Stimulated activated CD4-positive, alpha-beta T cell treated with anti-CD3 and anti-CD28 coated beads, TNF-alpha, amount 100 ng/mL, for 48 hours (primary cell): ENCODE measurements around the gene RPLP2.

Source experiments
- DNase-seq, 3 donors: peaks; one replicate each; pipeline ENCODE4 v3.0.0-alpha.2; 2020; ENCODE audit warnings: low read depth in 3 of 3

Gene RPLP2

DNA sequence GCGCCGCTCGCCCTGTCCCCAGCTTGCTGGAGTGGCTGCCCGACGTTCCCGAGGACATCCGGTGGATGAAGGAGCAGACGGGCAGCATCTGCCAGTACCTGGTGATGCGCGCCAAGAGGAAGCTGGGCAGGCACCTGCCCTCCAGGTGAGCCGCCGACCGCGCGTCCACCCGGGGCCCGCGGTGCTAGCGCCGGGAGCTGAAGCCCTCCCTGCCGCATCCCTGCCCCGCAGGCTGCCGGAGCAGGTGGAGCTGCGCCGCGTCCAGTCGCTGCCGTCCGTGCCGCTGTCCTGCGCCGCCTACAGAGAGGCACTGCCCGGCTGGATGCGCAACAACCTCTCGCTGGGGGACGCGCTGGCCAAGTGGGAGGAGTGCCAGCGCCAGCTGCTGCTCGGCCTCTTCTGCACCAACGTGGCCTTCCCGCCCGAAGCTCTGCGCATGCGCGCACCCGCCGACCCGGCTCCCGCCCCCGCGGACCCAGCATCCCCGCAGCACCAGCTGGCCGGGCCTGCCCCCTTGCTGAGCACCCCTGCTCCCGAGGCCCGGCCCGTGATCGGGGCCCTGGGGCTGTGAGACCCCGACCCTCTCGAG lies 14.6 kb downstream of the RPLP2 start:
- no peak for DNase-seq

DNA sequence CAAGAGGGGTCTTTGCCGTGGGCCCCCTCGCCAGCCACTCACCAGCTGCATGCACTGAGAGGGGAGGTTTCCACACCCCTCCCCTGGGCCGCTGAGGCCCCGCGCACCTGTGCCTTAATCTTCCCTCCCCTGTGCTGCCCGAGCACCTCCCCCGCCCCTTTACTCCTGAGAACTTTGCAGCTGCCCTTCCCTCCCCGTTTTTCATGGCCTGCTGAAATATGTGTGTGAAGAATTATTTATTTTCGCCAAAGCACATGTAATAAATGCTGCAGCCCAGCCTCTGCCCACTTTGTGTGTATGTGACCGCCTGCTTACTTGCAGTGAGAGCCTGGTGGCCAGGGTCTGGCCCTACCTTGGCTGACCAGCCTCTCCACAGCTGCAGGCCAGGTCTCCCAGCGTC lies 15.2 kb downstream of the RPLP2 start:
- no peak for DNase-seq

DNA sequence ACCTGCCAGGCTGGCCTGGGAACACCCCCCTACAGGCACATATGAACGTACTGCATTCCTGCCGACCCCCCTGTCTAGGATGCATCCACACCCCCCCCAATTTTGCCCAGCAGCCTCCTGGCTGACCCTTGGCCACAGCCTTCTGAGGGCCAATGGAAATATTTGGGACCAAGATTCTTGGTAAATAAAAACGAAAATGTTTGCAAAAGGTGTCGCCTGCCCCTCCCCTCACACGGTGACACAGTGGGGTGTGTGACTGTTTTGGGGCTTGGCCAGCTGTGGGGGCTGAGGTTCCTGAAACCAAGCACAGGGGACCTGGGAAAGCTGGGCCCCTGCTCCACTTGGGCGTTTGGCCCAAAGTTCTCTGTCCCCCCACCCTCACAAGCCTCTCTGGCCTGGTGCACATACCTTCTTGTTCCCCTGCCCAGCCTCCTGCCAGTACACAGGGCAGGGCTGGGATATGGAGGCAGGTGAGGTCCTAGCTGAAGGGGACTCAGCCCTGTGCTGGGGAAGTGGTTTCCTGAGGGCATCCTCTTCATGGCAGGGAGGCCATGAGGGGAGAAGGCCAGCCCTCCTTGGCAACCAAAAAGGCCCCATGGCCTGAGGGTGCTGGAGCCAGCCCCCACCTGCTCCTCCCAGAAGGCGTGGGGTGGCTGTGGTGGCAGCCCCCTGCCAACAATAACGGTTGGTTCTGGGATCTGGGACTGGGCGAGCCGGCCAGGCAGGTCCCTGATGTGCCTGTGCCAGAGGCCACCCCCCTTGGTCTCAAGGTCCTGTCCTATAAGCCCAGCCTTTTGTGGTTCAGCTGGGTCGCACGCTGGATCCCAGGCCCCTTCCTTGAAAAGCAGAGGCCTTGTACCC lies 15.8 kb downstream of the RPLP2 start:
- DNase-seq, result no peak

DNA sequence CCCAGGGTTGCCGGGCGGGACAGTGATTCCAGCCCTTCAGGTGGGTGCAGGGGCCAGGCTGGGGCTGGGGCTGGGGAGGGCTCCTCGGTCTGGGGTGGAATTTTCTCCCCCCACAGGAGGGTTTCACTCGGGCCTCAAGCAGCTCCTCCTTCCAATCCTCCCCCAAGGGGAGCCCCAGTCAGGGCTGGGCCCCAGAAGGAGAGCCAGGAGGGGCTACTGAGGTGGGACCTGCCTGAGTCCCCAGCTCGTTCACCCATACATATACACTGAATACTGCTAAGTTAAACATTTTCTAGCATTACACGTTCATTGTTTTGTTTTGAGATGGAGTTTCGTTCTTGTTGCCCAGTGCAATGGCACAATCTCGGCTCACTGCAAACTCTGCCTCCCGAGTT lies 16.5 kb downstream of the RPLP2 start:
- DNase-seq, result no peak

DNA sequence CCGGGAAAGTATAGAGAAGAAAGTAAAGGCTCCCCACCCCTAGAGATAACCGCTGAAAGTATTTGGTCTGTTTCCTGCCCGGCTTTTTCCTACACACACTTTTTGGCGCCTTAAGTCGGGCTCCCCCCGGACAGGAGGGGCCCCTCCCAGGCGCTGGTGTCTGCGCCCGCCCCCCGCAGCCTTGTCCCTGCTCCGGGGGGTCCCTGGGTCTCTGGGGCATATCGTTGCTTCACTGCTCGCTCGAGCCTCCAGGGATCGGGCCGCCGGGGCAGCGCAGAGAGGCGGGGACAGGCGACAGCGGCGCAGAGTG lies 17.0 kb downstream of the RPLP2 start:
- DNase-seq, result no peak

DNA sequence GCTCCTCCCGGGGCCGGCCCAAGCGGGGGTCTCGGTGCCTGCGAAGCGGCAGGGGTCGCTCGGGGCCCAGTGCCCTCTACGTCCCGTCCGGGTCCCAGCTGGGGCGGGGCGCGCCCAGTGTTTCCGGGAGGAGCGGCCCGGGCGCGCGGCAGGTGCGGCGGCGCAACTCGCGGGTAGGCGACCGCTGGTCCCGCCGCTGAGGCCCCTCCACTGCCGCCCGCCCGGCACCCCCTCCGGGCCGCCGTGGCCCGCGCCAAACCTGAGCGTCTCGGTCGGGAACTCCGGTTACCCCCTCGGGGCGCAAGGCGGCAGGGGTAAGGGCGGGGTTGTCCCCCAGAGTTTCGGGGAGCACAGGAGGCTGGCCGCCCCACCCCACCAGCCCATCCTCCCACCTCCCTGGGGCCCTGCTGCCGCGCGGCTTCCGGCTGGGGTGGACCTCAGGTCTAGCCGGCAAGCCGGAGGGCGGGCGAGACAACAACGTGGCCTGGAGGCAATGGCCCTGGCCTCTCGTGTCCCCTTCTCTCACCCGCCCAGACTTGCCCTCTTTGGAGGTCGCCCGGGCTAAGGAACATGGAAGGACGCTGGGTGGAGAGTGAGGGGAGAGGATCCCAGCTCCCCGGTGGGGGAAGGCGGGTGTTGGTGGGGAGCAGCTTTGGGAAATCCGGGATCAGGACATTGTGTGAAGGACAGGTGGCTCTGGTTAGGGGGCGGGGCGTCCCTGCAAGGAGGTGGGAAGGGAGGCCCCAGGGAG lies 17.6 kb downstream of the RPLP2 start:
- no peak for DNase-seq

DNA sequence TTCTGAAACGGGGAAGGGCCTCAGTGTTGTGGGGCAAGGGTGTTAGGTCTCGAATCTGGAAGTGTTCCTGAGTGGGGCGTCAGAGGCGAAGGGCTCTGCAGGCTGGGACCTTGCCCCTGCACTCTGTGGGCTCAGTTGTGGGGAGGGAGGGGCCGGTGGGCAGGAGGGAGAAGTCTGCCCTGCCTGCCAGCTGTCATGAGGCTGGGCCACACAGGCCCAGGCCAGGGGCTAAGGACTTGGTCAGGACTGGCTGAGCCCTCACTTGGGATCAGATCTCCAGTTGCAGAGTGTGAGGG lies 18.1 kb downstream of the RPLP2 start, which contains the start of gene CRACR2B:
Gene CRACR2B, plus strand, starts transcription at position 23 of the 296 bp plus-strand sequence. CDS start 689 bp downstream, outside the sequence.
- DNase-seq, result no peak

DNA sequence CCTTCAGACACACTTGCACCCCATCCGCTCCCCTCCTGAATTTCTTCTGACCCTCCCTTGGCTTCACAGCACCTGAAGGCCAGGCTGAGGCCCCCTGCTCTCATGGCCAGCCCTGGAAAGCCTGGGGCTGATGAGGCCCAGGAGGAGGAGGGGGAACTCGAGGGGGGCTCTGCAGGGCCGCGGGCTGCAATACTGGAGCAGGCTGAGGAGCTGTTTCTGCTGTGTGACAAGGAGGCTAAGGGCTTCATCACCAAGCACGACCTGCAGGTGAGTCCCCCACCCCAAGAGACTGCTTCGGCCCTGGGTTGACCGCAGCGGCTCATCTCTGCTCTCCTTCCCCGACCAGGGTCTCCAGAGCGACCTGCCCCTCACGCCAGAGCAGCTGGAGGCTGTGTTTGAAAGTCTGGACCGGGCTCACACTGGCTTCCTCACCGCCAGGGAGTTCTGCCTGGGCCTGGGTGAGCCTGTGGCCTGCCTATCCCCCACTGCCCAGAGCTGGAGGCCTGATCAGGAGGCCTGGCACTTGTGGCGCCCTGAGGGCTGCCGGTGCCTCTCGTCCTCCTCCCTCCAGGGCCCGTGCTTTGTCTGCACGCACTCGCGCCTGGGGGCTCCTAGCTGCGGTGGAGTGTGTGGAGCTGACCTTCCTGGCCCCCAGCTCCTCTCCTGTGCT lies 18.9 kb downstream of the RPLP2 start:
- no peak for DNase-seq

DNA sequence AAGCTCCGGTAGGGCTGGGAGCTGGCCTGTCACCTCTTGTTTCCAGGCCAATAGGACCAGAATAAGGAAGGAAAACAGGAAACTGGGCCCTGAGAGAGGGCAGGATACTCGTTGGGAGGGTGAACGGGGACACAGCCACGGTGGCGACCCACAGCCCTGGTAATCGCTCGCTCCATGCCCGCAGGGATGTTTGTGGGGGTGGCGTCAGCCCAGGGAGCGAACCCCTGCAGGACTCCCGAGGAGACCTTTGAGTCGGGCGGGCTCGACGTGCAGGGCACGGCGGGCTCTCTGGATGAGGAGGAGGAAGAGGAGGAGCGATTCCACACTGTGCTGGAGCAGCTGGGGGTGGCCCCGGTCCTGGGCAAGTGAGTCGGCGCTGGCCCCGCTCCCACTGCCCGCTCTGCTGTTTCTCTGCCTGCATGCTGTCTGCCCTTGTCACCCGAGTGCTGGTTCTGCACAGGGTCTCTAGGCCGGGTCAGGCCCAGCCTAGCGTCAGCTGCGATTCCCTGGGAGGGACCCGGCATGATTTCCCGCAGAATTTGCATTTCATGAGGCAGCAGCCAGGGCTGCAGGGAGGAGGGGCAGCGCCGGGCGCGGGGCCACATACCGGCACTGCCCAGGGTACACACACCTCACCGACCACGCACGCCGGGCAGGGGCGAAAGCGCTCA lies 19.5 kb downstream of the RPLP2 start:
- no peak for DNase-seq

DNA sequence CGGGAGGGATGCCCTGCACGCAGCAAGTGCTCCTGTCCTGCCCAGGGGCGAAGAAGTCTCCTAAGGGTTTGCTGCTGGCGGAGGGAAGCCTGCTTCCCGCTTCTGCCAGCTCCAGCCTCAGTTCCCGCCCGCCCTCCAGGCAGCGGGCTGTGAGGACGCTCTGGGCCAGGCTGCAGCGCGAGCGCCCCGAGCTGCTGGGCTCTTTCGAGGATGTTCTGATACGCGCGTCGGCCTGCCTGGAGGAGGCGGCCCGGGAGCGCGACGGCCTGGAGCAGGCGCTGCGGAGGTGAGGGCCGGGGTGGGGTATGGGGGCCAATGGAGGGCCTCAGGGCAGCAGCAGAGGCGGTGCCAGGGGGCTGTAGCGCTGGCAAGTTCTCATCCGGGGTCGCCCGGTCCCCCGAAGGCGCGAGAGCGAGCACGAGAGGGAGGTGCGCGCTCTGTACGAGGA lies 20.1 kb downstream of the RPLP2 start:
- no peak for DNase-seq

DNA sequence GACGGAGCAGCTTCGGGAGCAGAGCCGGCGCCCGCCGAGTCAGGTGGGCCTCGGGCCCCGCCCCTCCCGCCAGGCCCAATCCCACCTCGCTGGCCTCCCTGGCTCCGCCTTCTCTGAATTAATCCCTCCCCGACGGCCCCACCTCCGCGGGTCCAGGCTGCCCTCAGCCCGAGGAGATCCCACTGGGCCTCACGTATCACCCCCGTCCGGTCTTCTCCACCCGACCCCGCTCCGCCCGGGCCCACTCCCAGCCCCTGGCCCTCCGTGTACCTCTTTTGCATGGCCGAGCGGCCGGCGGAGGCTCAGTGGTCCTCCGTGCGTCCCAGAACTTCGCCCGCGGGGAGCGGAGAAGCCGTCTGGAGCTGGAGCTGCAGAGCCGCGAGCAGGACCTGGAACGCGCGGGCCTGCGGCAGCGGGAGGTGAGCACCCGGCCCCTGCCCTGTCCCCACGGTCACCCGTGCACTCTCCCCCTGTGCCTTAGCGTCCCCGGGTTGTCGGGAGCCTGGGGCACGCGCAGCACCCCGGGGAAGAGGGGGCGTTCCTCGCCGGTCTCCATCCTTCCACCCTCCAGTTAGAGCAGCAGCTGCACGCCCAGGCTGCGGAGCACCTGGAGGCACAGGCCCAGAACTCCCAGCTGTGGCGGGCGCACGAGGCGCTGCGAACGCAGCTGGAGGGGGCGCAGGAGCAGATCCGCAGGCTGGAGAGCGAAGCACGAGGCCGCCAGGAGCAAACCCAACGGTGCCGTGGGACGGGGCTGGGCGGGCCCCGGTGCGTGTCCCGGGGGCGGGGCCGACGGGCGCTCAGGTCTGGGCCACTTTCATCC lies 20.7 kb downstream of the RPLP2 start:
- DNase-seq, result no peak

DNA sequence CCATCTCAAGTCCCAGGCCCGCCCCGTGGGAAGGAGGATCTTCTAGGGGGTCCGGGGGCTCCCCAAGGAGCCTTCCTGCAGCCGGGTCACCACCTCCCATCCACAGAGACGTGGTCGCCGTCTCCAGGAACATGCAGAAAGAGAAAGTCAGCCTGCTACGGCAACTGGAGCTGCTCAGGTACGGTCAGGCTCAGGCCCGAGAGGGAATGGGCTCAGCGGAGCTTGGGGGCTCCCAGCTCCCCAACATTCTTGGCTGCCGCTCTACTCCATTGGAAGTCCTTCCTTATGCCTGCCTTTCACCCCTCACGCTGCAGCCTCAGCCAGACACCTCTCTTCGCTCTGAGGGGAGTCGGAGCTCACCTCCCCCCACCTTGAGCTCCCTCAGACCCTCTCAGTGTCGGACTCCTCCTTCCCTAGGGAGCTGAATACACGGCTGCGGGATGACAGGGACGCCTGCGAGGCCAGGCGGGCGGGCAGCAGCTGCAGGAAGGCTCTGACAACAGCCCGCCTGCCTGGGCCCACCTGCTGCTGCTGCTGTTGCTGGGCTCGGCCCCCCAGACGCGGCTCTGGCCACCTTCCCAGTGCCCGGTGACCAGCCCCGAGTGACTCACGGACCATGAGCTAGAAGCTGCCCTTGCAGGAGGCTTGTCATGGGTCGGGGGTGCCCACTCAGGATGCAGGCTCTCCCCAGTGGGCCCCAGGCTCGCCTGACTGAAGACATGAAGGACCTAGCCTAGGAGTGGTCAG lies 21.5 kb downstream of the RPLP2 start:
- DNase-seq, result no peak

DNA sequence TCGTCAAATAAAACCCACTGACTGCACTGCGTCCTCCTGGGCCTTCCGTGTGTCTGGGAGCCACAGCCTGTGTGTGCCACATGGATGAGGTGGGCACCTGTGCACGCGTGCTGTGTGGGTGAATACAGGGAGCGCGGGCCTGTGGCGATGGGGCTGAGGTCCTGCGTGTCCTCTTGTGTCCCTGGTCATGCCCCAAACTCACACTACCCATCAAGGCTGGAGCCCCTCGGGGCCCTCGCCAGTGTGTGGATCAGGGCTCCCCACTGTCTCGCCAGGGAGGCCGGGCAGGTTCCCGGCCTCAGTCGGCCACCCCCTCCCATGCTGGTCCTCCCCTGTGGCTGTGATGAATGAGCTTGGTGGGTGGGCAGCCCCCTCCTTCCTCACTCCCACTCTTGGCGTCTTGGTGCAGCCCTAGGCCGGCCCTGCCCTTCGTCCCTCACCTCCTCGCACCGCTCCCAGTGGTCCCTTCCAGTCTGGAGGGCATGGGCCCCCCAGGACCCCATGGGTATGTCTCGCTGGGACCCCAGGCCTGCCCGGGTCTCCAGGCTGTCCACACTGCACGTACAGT lies 22.3 kb downstream of the RPLP2 start:
- DNase-seq, result no peak

DNA sequence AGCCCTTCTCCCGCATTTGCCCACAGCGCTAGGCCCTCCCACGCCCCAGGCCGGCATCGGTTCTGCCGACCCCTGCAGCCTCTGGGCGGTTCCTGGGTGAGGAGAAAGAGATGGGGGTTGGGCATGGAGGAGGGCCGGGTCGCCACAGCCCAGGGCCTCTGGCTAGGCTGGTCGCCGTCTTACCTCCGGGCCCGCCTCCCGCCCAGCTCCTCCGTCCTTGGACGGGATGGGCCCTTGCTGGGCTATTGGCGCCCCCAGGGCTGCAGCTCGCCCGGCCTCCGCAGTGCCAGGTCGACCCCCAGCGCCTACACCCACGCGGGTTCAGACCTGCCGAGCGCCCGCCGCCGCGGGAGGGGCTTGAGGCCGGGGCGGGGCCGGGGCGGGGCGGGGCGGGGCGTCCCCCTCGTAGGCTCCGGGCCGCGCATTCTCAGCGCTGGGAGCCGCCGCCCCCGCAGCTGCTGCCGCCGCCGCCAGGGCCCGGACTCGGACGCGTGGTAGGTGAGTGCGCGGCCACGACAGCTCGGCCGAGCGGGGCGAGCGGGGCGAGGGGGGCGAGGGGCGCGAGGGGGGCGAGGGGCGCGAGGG lies 22.9 kb downstream of the RPLP2 start, which contains the start of gene CD151:
Gene CD151, plus strand, starts transcription at position 424 of the 585 bp plus-strand sequence. CDS start 3,118 bp downstream, outside the sequence.
- no peak for DNase-seq

DNA sequence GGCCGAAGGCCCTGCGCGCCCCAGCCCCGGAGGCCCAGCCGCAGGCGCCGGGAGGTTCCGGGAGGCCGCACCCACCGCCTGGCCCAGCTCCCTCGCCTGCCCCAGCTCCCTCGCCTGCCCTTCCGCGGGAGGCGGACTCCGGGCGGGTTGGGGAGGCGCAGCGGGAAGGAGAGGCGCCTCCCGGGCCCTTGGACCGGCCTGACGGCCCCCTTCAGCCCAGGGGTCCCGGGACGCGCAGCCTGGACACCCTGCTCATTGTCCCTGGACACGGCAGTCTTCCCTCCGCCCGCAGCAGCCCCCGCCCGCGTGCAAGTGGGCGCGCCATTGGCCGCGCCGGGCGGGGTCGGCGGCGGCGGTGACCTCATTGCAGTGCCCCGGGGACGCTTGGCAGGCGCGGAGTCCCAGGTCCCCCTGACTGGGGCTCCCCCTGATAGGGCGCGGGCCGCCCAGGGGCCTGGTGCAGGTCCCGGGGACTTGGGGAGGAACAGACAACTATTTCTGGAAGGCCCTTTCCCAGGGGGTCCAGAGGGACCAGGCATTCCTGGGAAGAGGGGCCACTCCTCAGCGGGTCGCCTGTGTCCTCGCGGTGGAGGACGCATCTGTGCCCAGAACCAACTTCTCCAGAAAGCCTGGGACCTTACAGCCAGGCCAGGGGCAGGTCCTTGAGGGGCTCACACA lies 23.5 kb downstream of the RPLP2 start:
- no peak for DNase-seq

DNA sequence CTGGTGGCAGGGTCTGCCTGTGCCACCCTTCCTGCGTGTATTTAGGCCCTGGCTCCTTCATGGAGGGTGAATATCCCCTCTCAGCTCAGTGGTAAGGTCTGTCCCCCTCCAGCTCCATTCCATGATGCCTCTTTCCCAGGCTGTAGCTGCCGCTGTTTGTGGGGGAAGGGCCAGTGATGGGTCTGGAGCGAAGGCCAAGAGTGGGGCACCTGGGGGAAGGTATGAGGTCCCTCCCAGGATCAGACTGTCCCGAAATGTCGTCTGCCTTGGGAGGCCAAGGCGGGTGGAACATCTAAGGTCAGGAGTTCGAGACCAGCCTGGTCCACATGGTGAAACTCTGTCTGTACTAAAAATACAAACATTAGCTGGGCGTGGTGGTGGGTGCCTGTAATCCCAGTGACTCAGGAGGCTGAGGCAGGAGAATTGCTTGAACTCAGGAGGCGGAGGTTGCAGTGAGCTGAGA lies 24.1 kb downstream of the RPLP2 start:
- no peak for DNase-seq

DNA sequence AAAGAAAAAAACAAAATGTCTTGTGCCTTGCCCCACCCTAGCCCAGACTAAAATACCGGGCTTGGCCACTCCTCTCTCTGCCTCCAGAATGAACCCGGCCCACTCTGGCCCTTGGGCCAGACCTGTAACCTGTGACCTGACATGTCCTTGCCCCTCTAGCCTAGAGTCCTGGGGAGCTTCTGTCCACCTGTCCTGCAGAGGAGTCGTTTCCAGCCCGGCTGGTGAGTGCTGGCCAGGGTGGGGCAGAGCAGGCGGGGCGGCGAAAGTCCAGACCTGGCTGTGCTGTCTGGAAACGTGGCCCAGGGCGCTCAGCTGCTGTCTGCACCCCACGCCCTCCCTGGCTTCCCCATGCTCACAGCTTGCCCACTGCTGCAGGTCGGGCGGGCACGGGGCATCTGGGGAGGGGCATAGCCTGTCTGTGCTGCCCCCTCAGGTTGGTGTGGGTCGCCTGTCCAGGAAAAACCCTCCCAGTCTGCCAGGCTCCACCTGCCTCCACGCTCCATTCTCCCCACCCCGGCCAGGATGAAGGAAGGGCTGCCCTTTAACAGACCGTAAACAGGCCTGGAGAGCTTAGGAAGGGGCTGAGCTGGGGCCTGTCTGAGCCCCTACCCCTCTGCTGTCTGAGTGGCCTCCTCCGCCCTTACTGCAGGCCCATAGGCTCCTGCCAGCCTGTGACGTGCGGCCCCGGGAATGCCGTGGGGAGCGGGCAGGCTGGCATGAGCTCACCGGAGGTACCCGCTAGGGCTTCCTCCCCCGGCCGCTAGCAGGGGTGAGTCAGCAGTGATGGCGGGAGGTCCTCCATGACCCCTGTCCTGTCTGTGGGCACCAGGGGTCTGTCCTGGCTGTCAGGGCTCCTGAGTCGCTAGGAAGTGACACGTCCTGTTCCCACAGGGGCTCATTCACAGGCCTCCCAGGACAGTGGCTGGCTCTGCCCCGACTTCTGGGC lies 24.9 kb downstream of the RPLP2 start:
- no peak for DNase-seq

DNA sequence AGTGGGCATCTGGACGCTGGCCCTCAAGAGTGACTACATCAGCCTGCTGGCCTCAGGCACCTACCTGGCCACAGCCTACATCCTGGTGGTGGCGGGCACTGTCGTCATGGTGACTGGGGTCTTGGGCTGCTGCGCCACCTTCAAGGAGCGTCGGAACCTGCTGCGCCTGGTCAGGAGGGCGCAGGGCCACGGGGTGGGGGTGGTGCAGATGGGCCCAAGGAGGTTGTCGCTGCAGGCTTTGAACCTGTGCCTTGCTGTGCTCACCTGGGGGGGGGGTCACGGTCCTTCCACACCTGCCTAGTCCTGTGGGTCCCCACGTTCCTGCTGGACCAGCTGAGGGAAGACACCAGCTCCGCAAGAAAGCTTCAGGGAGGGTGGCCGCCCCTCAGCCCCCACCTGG lies 26.5 kb downstream of the RPLP2 start:
- no peak for DNase-seq
